ENCODE measurements around the gene VAMP2.

The VAMP2 gene

DNA sequence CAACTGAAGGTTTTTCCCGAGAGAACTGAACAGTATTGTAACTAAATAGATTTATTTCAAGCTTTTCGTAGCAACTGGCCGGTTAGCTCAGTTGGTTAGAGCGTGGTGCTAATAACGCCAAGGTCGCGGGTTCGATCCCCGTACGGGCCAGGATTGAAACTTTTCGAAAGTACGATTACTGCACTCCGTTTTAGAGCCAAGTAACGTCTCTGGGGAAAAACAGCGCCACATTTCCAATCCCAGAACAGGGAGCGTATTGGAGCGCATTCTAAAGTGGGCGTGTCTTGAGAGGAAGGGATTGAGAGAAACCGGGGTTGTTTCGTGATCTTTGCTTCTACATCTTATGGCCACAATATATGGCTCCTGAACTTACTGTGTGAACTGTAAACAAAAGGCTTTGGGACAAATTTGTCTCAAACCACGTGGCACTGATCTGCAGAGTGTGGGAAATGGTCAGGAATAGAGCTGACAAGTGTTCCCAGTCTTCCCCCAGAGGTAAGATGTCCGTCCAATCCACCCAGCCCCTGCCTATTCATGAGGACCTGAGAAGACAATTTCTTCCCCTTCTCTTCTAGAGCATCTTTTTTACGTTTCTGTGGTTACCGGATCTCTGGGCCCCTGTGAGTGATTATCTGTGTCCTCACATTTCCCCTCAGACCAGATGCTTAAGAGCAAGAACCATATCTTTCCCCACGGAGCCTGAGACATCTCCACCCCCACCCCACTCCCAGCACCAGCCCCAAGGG is 24.9 kb upstream of the VAMP2 start (continued):
- TF ChIP-seq ZNF785 (tag by site-specific recombination; IDR thresholded peaks at IDR 0.05) (peak; percentile 56; the same call in 1 of the 2 replicates), YY1 (tag by site-specific recombination; IDR thresholded peaks at IDR 0.05) (peak; percentile 17; the same call in 1 of the 2 replicates), GFI1B (tag by site-specific recombination; IDR thresholded peaks at IDR 0.05) (peak; percentile 77), ZNF155 (tag by site-specific recombination; IDR thresholded peaks at IDR 0.05) (no peak), ZNF830 (tag by site-specific recombination; IDR thresholded peaks at IDR 0.05; ENCODE audit: low read depth) (no peak), ZNF701 (tag by site-specific recombination; IDR thresholded peaks at IDR 0.05) (no peak), ZNF132 (tag by site-specific recombination; IDR thresholded peaks at IDR 0.05; ENCODE audit: borderline replicate concordance) (no peak), ZNF37A (tag by site-specific recombination; IDR thresholded peaks at IDR 0.05) (no peak), ZNF175 (tag by site-specific recombination; IDR thresholded peaks at IDR 0.05) (no peak), ZFP69B (tag by site-specific recombination; IDR thresholded peaks at IDR 0.05) (no peak), ZBTB48 (tag by site-specific recombination; IDR thresholded peaks at IDR 0.05) (no peak; the same call in 1 of the 2 replicates), ZNF585B (tag by site-specific recombination; IDR thresholded peaks at IDR 0.05) (no peak), ZNF350 (tag by site-specific recombination; IDR thresholded peaks at IDR 0.05) (no peak), PRDM1 (tag by site-specific recombination; IDR thresholded peaks at IDR 0.05) (no peak), KLF8 (tag by site-specific recombination; IDR thresholded peaks at IDR 0.05) (peak; percentile 66), ZNF792 (tag by site-specific recombination; IDR thresholded peaks at IDR 0.05) (peak; percentile 92), ZNF76 (tag by site-specific recombination; IDR thresholded peaks at IDR 0.05; ENCODE audit: borderline replicate concordance, low read depth) (0 out of 2 replicates have a peak, but pooled peaks have one; percentile 2), ZNF548 (tag by site-specific recombination; IDR thresholded peaks at IDR 0.05) (no peak), HOXA7 (CRISPR knock-in tag; IDR thresholded peaks at IDR 0.05; ENCODE audit: borderline replicate concordance) (no peak), WT1 (tag by site-specific recombination; IDR thresholded peaks at IDR 0.05) (no peak), ZNF629 (tag by site-specific recombination; IDR thresholded peaks at IDR 0.05) (peak; percentile 20), ZFHX2 (tag by site-specific recombination; conservative IDR thresholded peaks at IDR 0.05) (no peak), ZNF394 (tag by site-specific recombination; IDR thresholded peaks at IDR 0.05; ENCODE audit: borderline replicate concordance) (no peak; the same call in 1 of the 2 replicates), ZNF555 (tag by site-specific recombination; conservative IDR thresholded peaks at IDR 0.05) (no peak), ZNF324 (tag by site-specific recombination; IDR thresholded peaks at IDR 0.05) (peak; percentile 59; the same call in 1 of the 2 replicates), ZNF670 (tag by site-specific recombination; IDR thresholded peaks at IDR 0.05; ENCODE audit: low read depth) (no peak), ZNF335 (tag by site-specific recombination; conservative IDR thresholded peaks at IDR 0.05) (no peak)
- TF ChIP-seq, protein P1, sequence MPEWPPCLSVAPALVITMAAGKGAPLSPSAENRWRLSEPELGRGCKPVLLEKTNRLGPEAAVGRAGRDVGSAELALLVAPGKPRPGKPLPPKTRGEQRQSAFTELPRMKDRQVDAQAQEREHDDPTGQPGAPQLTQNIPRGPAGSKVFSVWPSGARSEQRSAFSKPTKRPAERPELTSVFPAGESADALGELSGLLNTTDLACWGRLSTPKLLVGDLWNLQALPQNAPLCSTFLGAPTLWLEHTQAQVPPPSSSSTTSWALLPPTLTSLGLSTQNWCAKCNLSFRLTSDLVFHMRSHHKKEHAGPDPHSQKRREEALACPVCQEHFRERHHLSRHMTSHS (tag by site-specific recombination; IDR thresholded peaks at IDR 0.05): no peak
- TF ChIP-seq, protein P2, sequence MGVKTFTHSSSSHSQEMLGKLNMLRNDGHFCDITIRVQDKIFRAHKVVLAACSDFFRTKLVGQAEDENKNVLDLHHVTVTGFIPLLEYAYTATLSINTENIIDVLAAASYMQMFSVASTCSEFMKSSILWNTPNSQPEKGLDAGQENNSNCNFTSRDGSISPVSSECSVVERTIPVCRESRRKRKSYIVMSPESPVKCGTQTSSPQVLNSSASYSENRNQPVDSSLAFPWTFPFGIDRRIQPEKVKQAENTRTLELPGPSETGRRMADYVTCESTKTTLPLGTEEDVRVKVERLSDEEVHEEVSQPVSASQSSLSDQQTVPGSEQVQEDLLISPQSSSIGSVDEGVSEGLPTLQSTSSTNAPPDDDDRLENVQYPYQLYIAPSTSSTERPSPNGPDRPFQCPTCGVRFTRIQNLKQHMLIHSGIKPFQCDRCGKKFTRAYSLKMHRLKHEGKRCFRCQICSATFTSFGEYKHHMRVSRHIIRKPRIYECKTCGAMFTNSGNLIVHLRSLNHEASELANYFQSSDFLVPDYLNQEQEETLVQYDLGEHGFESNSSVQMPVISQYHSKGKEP (tag by site-specific recombination; IDR thresholded peaks at IDR 0.05): peak; percentile 47; the same call in 1 of the 2 replicates
- TF ChIP-seq, protein P3, sequence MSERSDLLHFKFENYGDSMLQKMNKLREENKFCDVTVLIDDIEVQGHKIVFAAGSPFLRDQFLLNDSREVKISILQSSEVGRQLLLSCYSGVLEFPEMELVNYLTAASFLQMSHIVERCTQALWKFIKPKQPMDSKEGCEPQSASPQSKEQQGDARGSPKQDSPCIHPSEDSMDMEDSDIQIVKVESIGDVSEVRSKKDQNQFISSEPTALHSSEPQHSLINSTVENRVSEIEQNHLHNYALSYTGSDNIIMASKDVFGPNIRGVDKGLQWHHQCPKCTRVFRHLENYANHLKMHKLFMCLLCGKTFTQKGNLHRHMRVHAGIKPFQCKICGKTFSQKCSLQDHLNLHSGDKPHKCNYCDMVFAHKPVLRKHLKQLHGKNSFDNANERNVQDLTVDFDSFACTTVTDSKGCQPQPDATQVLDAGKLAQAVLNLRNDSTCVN (tag by site-specific recombination; optimal IDR thresholded peaks at IDR 0.05): no peak
- TF ChIP-seq, protein P4, sequence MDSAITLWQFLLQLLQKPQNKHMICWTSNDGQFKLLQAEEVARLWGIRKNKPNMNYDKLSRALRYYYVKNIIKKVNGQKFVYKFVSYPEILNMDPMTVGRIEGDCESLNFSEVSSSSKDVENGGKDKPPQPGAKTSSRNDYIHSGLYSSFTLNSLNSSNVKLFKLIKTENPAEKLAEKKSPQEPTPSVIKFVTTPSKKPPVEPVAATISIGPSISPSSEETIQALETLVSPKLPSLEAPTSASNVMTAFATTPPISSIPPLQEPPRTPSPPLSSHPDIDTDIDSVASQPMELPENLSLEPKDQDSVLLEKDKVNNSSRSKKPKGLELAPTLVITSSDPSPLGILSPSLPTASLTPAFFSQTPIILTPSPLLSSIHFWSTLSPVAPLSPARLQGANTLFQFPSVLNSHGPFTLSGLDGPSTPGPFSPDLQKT (IDR thresholded peaks at IDR 0.05; ENCODE audit: borderline replicate concordance, low read depth, low read length): no peak
- TF ChIP-seq, protein P5, sequence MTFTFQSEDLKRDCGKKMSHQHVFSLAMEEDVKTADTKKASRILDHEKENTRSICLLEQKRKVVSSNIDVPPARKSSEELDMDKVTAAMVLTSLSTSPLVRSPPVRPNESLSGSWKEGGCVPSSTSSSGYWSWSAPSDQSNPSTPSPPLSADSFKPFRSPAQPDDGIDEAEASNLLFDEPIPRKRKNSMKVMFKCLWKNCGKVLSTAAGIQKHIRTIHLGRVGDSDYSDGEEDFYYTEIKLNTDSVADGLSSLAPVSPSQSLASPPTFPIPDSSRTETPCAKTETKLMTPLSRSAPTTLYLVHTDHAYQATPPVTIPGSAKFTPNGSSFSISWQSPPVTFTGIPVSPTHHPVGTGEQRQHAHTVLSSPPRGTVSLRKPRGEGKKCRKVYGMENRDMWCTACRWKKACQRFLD (tag by site-specific recombination; IDR thresholded peaks at IDR 0.05): no peak
- TF ChIP-seq, protein P6, sequence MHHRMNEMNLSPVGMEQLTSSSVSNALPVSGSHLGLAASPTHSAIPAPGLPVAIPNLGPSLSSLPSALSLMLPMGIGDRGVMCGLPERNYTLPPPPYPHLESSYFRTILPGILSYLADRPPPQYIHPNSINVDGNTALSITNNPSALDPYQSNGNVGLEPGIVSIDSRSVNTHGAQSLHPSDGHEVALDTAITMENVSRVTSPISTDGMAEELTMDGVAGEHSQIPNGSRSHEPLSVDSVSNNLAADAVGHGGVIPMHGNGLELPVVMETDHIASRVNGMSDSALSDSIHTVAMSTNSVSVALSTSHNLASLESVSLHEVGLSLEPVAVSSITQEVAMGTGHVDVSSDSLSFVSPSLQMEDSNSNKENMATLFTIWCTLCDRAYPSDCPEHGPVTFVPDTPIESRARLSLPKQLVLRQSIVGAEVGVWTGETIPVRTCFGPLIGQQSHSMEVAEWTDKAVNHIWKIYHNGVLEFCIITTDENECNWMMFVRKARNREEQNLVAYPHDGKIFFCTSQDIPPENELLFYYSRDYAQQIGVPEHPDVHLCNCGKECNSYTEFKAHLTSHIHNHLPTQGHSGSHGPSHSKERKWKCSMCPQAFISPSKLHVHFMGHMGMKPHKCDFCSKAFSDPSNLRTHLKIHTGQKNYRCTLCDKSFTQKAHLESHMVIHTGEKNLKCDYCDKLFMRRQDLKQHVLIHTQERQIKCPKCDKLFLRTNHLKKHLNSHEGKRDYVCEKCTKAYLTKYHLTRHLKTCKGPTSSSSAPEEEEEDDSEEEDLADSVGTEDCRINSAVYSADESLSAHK (tag by site-specific recombination; IDR thresholded peaks at IDR 0.05): no peak

Measured in HEK293 (cell line).